NCI-H524 treated with DMSO at 0.1 percent for 48 hours (cell line): ENCODE results near the gene RPS10.

Experiments used
- DNase-seq: peaks from one replicate; lab custom pipeline; 2025; lab: John Stamatoyannopoulos, UW

The RPS10 gene

DNA sequence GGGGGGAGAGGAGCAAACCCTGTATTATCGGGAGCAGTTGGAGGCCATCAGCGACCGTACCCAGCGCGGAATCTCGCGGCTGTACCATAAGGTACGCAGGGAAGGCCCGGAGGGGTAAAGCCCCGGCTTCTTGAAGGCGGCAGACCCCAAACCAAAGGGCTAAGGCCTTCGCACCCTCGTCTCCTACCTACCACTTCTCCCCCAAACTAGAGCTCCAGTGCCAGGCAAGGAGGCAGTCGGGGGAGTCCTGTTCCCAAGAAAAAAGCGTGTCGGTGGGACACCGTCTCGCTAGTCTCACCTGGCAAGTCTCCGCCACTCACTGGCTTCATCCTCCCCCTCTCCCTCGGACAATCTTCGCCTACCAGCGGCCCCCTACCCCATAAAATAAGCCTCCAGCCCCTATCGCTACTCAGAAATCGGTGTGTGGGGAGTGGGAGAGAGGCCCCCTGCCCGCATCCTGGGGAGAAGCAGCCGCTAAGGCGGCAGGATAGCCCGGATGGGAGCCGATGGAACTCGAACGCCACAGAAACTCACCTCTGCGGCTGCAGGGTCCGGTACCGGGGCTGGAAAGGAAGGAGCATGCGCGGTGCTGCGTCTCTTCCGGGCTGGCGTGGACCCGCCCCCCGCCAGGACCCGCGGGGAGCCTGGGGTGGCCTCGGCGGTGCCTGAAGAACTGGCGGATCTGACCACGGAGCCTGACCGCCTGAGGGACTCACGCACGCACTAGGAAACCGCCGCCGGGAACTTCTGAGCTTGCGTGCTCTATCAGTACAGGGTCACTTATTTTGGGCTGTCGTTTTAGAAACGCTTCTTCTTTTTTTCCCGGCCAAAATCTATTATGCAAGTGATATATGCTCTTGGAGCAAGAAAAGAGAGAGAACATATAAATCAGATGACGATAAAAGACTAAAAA lies at the start of gene RPS10:
Gene RPS10 (minus strand): TSS at position 572 of the 913 bp plus-strand sequence. CDS start 848 bp downstream, outside the sequence.
- DNase-seq = peak; percentile 49

DNA sequence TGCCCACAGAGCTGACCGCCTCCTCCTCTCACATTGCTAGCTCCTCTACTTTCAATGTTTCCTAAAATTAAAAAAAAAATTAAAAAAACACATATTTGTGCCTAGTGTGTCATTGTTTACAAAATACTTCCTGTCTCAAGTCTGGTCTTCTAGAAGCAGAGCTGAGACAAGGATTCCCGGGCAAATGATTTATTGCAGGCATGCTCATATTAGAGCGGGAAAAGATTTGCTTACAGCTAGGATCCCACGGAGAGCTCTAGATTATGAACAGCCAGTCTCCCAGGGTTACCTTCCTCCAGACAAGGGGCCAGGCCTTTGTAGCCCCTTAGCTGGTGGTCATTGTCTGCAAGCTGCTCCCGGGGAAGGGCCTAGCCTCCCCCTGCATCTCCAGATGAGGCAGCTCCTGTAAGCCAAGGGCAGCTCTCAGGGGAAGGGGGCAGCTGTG lies 49.4 kb upstream of the RPS10 start:
- no peak for DNase-seq

GRCh38 chr6:34474754-34475153 lies 48.9 kb upstream of the RPS10 start:
- DNase-seq = no peak

- no peak for DNase-seq
Measured at GRCh38 chr6:34473967-34474366, 48.1 kb upstream of the RPS10 start.

DNA sequence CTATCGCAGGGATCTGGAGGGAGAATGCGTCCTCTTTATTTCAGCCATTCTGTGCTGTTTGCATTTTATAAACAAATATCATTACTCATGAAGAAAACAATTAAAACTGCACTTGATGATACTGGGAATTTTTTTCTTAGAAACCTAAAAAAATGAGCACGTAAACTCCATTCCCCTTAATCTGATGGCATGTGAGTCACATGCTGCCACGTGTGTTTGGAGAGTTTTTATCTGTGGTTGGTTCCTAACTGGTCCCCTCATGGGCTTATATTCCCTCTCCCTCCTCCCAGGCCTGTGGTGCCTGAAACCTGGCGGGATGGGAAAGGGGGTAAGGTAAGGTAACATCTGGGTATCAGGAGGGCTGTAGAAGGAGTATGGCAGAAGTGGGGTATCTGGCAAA lies 46.6 kb upstream of the RPS10 start:
- no peak for DNase-seq

DNA sequence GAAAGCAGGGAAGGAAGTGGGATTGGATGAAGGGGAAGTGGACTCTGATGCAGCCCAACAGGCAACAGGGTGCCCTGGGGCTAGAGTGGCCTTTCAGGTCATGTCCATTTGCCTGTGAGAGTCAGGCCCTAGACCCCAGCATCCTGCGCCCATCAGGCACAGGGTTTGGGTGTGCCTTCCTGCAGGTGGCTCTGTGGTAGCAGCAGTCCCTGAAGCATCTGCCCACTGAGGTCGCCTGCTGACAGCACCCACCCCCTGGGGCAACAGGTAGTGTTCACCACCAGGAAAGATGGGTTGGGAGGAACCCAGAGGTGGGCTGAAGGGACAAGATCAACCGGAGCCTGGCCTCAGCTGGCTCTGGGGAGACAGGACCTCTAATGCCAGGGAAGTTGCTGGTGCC lies 43.6 kb upstream of the RPS10 start:
- no peak for DNase-seq

DNA sequence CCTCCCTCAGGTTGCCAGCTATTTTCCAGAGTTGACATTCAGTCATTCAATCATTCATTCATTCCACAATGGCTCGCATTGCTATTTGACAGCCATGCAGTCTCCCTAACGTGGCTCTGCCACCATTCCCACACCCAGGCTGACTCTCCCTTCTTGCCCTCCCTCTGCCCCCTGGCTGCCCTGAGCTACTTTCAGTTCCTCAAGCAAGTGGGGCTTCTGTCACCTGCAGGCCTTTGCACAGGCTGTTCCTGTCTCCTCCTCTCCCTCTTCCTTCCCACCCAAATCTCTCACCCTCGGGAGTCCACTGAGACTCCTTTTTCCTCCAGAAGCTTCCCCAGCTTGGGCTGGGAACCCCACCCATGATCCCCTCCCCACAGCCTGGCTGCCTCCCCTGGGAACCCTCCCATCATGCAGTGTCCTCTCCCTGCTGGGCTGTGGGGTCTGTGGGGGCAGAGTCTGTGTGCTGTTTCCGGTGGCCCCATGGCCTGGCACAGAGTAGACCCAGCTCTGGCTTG lies 42.6 kb upstream of the RPS10 start:
- DNase-seq = no peak

- DNase-seq = no peak
Measured at GRCh38 chr6:34466242-34467185, 40.6 kb upstream of the RPS10 start.

GRCh38 chr6:34465531-34466241 lies 39.8 kb upstream of the RPS10 start, which contains the start of gene PACSIN1:
TSS of gene PACSIN1 (plus strand) at chr6:34466076. CDS start at chr6:34526306, 60,230 bp downstream.
- no peak for DNase-seq

DNA sequence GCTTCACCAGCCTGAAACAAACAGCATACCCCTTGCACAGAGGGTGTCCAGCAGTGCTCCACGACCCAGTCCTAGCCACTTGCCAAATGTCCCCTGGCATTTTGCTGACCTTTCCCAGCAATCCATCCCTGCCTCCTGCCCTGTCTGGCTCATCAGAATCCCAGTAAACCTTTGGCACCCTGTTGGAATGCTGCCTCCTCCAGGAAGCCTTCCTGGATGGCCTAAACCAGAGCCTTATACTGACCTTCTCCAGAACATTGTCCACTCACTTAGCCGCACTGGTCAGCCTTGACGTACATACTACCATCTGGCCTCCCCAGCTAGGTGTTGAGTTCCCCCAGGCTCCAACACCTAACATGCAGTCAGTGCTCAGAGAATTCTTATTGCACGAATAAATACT lies 38.0 kb upstream of the RPS10 start:
- no peak for DNase-seq

DNA sequence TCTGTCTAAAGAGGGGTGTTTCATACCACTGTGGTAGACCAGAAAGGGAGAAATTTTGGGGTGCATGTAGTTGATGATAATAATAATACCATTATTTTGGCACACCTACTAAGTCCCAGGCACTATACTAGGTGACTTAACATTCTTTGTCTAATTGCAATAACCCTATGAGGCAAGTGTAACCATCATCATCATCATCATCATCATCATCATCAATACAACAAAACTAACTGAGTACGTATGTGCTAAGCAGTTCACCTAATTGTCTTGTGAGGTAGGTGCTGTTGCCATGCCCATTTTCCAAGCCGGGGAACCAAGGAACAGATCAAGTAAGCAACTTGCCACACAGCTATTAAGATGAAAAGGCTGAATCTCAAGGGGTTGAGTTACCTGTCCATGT lies 37.4 kb upstream of the RPS10 start:
- DNase-seq = no peak

- peak; percentile 32 for DNase-seq
Measured at GRCh38 chr6:34462551-34462971, 36.7 kb upstream of the RPS10 start.

- DNase-seq = no peak
Measured at GRCh38 chr6:34462010-34462409, 36.1 kb upstream of the RPS10 start.

GRCh38 chr6:34460796-34461507 lies 35.1 kb upstream of the RPS10 start:
- DNase-seq = no peak

GRCh38 chr6:34459899-34460593 lies 34.2 kb upstream of the RPS10 start:
- no peak for DNase-seq

DNA sequence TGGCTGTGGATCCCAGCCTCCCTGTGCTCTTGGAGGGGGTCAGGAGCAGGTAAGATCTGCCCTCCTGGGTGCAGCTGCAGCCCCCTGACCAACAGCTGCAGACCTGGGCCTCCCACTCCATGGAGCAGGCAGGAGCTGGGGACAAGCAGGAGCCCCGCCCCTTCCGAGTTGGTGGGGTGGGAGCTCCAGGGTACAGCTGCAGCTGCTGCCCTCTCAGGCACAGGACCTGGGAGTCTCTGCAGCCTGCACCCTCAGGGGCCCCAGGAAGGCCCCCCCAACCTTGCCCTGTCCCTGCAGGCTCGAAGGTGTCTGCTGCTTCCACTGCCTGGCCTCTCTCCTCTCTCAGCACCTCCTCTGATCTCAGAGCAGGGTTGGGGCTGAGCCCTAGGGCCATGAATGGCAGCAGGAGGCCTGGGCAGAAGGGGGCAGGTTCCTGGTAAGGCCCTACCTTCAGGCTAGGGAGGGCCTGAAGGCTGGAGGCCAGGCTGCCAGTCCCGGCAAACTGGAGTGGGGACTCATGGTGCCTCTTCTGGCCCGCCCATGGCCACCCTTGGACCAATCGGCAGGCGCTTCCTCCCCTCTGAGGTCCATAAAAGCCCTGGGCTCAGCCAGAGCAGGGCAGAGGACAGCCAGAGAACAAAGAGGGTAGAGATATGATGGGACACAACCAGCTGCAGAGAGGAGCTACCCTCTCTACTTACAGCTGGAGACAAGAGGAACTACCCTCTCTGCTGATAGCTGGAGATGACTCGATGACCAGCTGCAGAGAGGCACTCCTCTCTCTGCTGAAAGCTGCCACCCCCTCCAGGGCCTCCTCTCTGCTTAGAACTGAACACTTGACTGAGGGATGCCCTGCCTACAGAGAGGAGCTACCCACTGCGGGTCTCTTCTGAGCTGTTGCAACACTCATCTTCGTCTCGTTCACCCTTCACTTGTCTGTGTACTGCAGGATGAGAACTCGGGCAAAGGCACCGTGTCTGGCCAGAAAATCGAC lies 32.2 kb upstream of the RPS10 start:
- no peak for DNase-seq

DNA sequence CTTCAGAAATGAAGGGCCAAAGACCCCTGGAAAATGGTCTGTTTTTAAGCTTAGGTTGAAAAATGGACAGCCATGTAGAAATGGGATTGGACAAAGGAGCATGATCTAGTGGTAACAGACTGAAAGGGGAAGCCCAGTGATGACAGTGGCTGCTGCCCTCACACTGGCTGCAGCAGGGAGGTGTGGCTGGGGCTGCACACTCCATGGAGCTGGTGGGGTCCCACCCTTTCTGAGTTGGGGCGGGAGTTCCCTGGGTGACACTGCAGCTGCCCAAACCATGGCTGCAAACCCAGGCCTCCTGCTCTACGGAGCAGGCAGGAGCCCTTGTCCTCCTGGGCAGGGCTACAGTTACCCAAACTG lies 31.5 kb upstream of the RPS10 start:
- DNase-seq = no peak

DNA sequence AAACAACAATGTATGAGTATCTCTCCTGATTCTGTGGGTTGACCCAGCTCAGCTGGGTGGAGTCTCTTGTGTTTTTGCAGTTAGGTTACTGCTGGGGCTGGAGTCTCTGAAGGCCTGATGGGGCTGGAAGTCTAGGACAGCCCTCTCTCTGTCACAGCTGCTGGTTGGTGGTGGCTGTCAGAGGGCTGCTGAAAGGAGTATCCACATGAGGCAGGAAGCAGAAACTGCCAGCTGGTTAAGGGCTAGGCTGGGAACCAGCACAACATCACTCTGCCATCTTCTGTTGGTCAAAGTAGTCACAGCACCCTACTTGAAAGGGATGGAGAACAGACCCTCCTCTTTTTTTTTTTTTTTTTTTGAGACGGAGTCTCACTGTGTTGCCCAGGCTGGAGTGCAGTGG lies 30.0 kb upstream of the RPS10 start:
- DNase-seq = no peak

GRCh38 chr6:34451192-34451591 lies 25.3 kb upstream of the RPS10 start:
- no peak for DNase-seq
